K562 (cell line): ENCODE measurements around the gene TPRX2. TPM values are rescaled to one million over a fixed set of nuclear protein-coding genes. Genes with fewer than 3 reads are reported as not detected.

ENCODE experiments used
- ATAC-seq: fragments of 200-7000 bp; cut with Tn5 transposase; 3 replicates; pipeline ENCODE4 v1.9.1; 2020; ENCODE audit warnings: moderate library complexity
- BruUV-seq: library from RNA; stranded (reverse); fragments of 400-500 nt; replicated peaks from 2 replicates; lab custom pipeline; 2021; lab: Mats Ljungman, UMichigan
- CTCF ChIA-PET: fragments of 300-600 bp; formaldehyde crosslinking; extraction: SDS; loops from one replicate; lab custom pipeline; 2021; ENCODE audit warnings: low intra/inter-chr PET ratio; lab: Yijun Ruan, JAX
- POLR2A ChIA-PET: fragments of 300-600, 350-650 bp; sonication (Branson Sonifier 250); formaldehyde crosslinking; extraction: SDS; loops from one replicate; lab custom pipeline; 2021; ENCODE audit warnings: antibody characterized with exemption, inconsistent platforms; lab: Yijun Ruan, JAX
- DNase-seq, 4 experiments: peaks; one replicate each; pipeline versions ENCODE4 v3.0.0 to v3.0.0-alpha.2; 2011 to 2018; ENCODE audit warnings: low spot score in 3 of 4, mixed read lengths in 3 of 4; ENCODE audit errors: extremely low read depth in 1 of 4
- FAIRE-seq: peaks from 2 replicates; lab custom pipeline; 2011; peaks lifted over from hg19 to GRCh38; lab: Jason Lieb, UNC
- H2AFZ ChIP-seq: 2 replicates; pipeline ENCODE4 v1.6.0; 2011; ENCODE audit warnings: low read depth, low read length, control low read depth, inconsistent platforms
- H3K27ac ChIP-seq: fragments of 200-600 bp; 3 replicates; pipeline ENCODE4 v1.8.0; 2011; ENCODE audit warnings: low read depth, mild to moderate bottlenecking, control low read depth, inconsistent platforms, low read length, moderate library complexity, mixed read lengths; ENCODE audit errors: extremely low read depth
- H3K27me3 ChIP-seq, 2 experiments: fragments of 300-600 bp in 1 of 2; 2 replicates in 1 of 2; 3 replicates in 1 of 2; pipeline versions ENCODE4 v1.6.0 to v1.8.0; 2011; ENCODE audit warnings: inconsistent platforms in 2 of 2, low read length in 2 of 2, mild to moderate bottlenecking in 1 of 2, mixed read lengths in 1 of 2, moderate library complexity in 1 of 2; ENCODE audit not compliant: control insufficient read depth in 2 of 2, insufficient read depth in 2 of 2
- H3K36me3 ChIP-seq: fragments of 300-600 bp; 3 replicates; pipeline ENCODE4 v1.8.0; 2011; ENCODE audit warnings: mild to moderate bottlenecking, low read length, inconsistent platforms; ENCODE audit not compliant: control insufficient read depth, insufficient read depth
- H3K4me1 ChIP-seq, 2 experiments: fragments of 200-600 bp in 1 of 2; replicated peaks in 1 of 2; 2 replicates in 1 of 2; 3 replicates in 1 of 2; pipeline versions ENCODE4 v1.5.1 to v1.8.0; 2011; ENCODE audit warnings: inconsistent platforms in 2 of 2, low read length in 2 of 2, mild to moderate bottlenecking in 1 of 2, mixed read lengths in 1 of 2, moderate library complexity in 1 of 2; ENCODE audit not compliant: control insufficient read depth in 2 of 2, insufficient read depth in 2 of 2
- H3K4me2 ChIP-seq: 2 replicates; pipeline ENCODE4 v1.6.1; 2011; ENCODE audit warnings: low read length, control low read depth, inconsistent platforms, mixed read lengths; ENCODE audit not compliant: insufficient read depth
- H3K4me3 ChIP-seq: fragments of 200-600 bp; sonication (generic), shearing (Covaris generic); 2 replicates; pipeline ENCODE4 v1.5.1; 2016; ENCODE audit warnings: control low read depth, inconsistent platforms
- H3K79me2 ChIP-seq: fragments of 200-600 bp; 3 replicates; pipeline ENCODE4 v1.8.0; 2011; ENCODE audit warnings: low read length, inconsistent platforms; ENCODE audit not compliant: control insufficient read depth, insufficient read depth
- H3K9ac ChIP-seq, 2 experiments: 2 replicates each; pipeline versions ENCODE4 v1.6.0 to v1.6.1; 2011; ENCODE audit warnings: low read depth in 2 of 2, low read length in 2 of 2, control low read depth in 1 of 2, inconsistent platforms in 1 of 2, mild to moderate bottlenecking in 1 of 2, mixed read lengths in 1 of 2; ENCODE audit not compliant: insufficient read depth in 1 of 2
- H3K9me1 ChIP-seq: one replicate; pipeline ENCODE4 v1.6.0; 2011; ENCODE audit warnings: inconsistent platforms, mild to moderate bottlenecking, low read length, moderate library complexity; ENCODE audit not compliant: control insufficient read depth, insufficient read depth
- H3K9me3 ChIP-seq: replicated peaks from 2 replicates; pipeline ENCODE4 v1.5.1; 2011; ENCODE audit warnings: low read depth, low read length, inconsistent platforms; ENCODE audit not compliant: control insufficient read depth, insufficient read depth
- H4K20me1 ChIP-seq: replicated peaks from 2 replicates; pipeline ENCODE4 v1.6.1; 2011; ENCODE audit warnings: low read length, inconsistent platforms, mixed read lengths; ENCODE audit not compliant: control insufficient read depth, insufficient read depth
- RBM25 ChIP-seq: fragments of 200-400 bp; formaldehyde crosslinking; IDR thresholded peaks from 2 replicates; pipeline ENCODE4 v1.6.1; 2018; ENCODE audit warnings: low read length, low read depth, moderate library complexity; ENCODE audit not compliant: severe bottlenecking
- ZNF217 ChIP-seq: sonication (generic); formaldehyde crosslinking; IDR thresholded peaks from 2 replicates; pipeline ENCODE4 v1.8.0; 2022; ENCODE audit warnings: mild to moderate bottlenecking, missing genetic modification reagents
- WGBS: fragments of 100-300 bp; shearing (Covaris generic); methylation state at CpG from one replicate; pipeline ENCODE4 v1.1.6; 2016; ENCODE audit warnings: low coverage, mixed read lengths; ENCODE audit not compliant: insufficient coverage; ENCODE audit errors: missing lambda C conversion rate; 5-methylcytosine and 5-hydroxymethylcytosine counted together
- in situ Hi-C: fragments of 300-500 bp; cut with MboI; formaldehyde crosslinking; loops from 4 replicates; pipeline ENCODE4 v1.15.0; 2018; ENCODE audit warnings: inconsistent platforms, mixed read lengths
- intact Hi-C: fragments of 100-400 bp; cut with micrococcal nuclease; formaldehyde crosslinking; loops from 2 replicates; pipeline ENCODE4 v1.14.2; 2022
- polyA plus RNA-seq, 8 experiments: library from polyadenylated mRNA; depleted of rRNA in 4 of 8; stranded (reverse) in 5 of 8; unstranded in 3 of 8; fragments of >200 nt; fragmentation: Nextera tagmentation in 2 of 8; fragmentation: Illumina TruSeq in 1 of 8; extraction: Ambion mirVana in 2 of 8; extraction: Trizol in 1 of 8; gene quantifications; 2 replicates each; pipeline versions ENCODE4 v1.2.1 to v1.2.3, GENCODE V29; 2011 to 2014; ENCODE audit warnings: inconsistent platforms in 1 of 8, missing spikeins in 1 of 8
- total RNA-seq, 7 experiments: library from RNA; depleted of rRNA in 6 of 7; stranded (reverse); fragments of >200 nt in 6 of 7; fragmentation: Illumina TruSeq in 2 of 7; extraction: Trizol in 2 of 7; gene quantifications; 2 replicates each; pipeline versions ENCODE4 v1.2.1 to v1.2.3, GENCODE V29; 2011 to 2021; ENCODE audit warnings: low replicate concordance in 1 of 7
- TF ChIP-seq, protein P1 (sequence below), 3 experiments: IDR thresholded peaks in 2 of 3; conservative IDR thresholded peaks in 1 of 3; 2 replicates each; pipeline ENCODE4 v1.5.1; 2011 to 2012; ENCODE audit warnings: low read length in 3 of 3, mild to moderate bottlenecking in 3 of 3, control low read depth in 2 of 3, improper control_type of control experiment in 1 of 3, inconsistent platforms in 1 of 3, low read depth in 1 of 3, mixed read lengths in 1 of 3, moderate library complexity in 1 of 3; ENCODE audit not compliant: insufficient read depth in 2 of 3

Gene TPRX2
- total and polyA plus RNA-seq, 9 of the 15 experiments (the other 6 are each of a cell fraction or from before 2014, with no cell fraction given): not detected

- Histone ChIP-seq H3K4me1 (peaks cover 0 to 3% of the 10 kb centered on the region in 2 experiments; a peak in 1 of 5 replicates), H4K20me1 (no peaks in the 10 kb centered on the region), H3K36me3 (no peaks in the 10 kb centered on the region), H3K27ac (no peak overlapping the region), H2AFZ (no peak overlapping the region), H3K9me3 (no peaks in the 10 kb centered on the region), H3K9ac (no peak overlapping the region), H3K4me3 (no peak overlapping the region), H3K27me3 (peaks cover 13 to 63% of the 10 kb centered on the region in 2 experiments; a peak in 4 of 5 replicates), H3K4me2 (no peak overlapping the region), H3K9me1 (no peaks in the 10 kb centered on the region), H3K79me2 (no peaks in the 10 kb centered on the region)
- CTCF ChIA-PET: no interaction called here
- in situ Hi-C loops: no loop called here
- BruUV-seq: no TSS peak
- no peak for DNase-seq
- WGBS: 14% methylated on average over 6 of the region's 6 CpGs
- TF ChIP-seq, protein P1, sequence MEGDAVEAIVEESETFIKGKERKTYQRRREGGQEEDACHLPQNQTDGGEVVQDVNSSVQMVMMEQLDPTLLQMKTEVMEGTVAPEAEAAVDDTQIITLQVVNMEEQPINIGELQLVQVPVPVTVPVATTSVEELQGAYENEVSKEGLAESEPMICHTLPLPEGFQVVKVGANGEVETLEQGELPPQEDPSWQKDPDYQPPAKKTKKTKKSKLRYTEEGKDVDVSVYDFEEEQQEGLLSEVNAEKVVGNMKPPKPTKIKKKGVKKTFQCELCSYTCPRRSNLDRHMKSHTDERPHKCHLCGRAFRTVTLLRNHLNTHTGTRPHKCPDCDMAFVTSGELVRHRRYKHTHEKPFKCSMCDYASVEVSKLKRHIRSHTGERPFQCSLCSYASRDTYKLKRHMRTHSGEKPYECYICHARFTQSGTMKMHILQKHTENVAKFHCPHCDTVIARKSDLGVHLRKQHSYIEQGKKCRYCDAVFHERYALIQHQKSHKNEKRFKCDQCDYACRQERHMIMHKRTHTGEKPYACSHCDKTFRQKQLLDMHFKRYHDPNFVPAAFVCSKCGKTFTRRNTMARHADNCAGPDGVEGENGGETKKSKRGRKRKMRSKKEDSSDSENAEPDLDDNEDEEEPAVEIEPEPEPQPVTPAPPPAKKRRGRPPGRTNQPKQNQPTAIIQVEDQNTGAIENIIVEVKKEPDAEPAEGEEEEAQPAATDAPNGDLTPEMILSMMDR (IDR thresholded peaks at IDR 0.05 in 2 of 3, conservative IDR thresholded peaks at IDR 0.05 in 1 of 3; ENCODE audit: insufficient read depth in 2 of 3, low read depth in 1 of 3, low read length in 3 of 3): peak in 2 of 3 experiments; percentile 16 to 25; a peak in 2 of 6 replicates
- TF ChIP-seq ZNF217 (CRISPR knock-in tag) (no peak), RBM25 (peak; percentile 45)
- no peak; the same call in 2 of the 3 replicates for ATAC-seq
- intact Hi-C loops: no loop called here
- POLR2A ChIA-PET: interaction anchor here (0.9 kb wide), 1 partner anchor 10 kb away, joined by 3 read pairs; no protein-coding TSS in a partner anchor
- no peak for FAIRE-seq
Measured at GRCh38 chr19:47824396-47824795, 34.6 kb upstream of the TPRX2 start.
